GM21526 (cell line): ENCODE data around the gene KCNQ1.

Experiments used
- ATAC-seq: cut with Tn5 transposase; IDR thresholded peaks from one replicate; pipeline ENCODE4 v1.9.1; 2021; ENCODE audit warnings: moderate library complexity; ENCODE audit not compliant: unreplicated experiment, low FRiP score

Gene KCNQ1

DNA sequence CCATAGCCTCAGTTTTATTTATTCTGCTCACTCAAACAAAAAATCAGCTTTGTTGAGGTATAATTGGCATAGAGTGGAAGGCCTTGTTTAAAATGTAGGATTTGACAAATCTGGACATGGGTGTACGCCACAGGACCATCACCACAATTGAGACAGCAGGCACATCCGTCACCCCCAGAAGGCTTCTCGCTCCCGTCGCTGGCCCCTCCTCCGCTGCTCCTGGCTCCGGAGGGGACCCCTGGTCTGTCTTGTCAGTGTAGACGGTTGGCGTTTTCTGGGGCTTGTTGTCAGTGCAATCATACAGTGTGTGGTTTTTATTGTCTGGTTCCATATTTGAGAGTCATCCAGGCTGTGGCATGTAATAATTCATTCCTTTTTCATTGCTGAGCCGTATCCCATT lies 97.6 kb downstream of the KCNQ1 start:
- ATAC-seq: no peak

DNA sequence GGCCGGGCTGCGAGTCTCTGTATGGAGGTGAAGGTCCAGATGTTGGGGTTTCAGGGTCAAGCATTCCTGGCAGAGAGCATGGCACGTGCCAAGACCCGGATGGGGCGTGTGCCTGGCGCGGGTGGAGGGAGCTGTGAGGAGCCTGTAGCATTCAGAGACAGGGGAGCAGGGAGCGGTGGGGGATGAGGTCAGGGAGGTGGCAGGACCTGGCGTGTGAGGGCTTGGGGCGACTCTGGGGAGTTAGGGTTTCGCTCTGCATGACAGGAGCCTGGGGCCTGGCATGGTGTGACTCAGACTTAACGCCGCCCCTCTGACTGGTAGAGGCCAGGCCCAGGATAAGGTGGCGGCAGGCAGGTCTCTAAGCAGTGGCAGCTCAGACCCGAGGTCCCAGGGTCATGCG lies 103.0 kb downstream of the KCNQ1 start:
- ATAC-seq: no peak

DNA sequence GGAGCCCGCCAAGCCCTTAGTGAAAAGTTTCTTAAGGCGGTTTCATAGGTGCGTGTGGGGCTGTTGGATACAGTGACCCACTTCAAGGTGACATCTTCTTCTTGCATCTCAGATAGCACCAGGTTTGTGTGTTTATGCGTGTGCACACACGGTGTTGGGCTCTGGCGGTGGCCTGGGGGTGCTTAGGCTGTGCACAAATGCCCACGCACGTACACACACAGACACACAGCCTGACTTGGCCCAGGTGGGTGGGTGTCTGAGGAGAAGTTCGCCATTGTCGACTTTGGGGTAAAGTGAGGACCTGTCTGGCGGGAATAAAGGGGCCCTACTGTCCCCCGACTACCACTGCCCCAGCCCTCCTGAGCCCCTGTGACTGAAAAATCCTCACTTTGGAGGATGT lies 103.8 kb downstream of the KCNQ1 start:
- no peak for ATAC-seq

DNA sequence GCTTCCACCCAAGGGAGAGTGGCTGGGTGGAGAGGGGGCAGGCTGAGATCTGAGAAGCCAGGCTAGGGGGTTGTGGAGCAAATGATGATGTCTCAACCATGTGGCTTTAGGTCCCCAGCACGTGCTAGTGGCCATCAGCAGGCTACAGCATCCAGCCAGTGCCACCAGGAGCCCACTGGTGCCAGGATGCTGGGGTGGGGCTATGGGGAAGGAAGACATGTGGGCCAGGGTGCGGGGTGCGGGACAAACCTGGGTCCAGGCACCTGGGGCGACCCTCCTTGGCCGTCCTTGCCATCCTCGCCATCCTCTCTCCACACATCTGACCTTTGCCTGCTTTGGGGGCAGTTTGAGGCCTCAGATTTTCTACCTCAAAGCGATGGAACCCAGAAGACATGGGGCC lies 104.3 kb downstream of the KCNQ1 start:
- no peak for ATAC-seq

DNA sequence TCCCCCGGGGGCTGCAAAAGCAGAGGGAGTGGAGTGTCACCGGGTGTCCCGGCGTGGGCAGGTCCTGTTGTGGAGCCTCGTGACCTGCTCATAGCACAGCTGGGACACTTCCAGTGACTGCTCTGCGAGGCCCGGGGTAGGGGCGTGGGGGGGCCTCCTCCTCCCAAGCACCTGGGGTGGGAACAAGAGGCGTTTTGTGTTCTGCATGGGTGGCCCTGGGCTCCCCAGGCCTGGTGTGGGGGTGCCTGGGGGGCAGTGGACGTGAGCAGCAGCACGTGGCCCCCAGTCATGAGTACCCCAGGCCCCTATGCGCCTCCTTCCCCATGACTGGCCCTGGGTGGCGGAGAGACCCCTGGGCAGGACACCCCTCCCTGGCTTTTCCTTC lies 104.7 kb downstream of the KCNQ1 start:
- no peak for ATAC-seq

DNA sequence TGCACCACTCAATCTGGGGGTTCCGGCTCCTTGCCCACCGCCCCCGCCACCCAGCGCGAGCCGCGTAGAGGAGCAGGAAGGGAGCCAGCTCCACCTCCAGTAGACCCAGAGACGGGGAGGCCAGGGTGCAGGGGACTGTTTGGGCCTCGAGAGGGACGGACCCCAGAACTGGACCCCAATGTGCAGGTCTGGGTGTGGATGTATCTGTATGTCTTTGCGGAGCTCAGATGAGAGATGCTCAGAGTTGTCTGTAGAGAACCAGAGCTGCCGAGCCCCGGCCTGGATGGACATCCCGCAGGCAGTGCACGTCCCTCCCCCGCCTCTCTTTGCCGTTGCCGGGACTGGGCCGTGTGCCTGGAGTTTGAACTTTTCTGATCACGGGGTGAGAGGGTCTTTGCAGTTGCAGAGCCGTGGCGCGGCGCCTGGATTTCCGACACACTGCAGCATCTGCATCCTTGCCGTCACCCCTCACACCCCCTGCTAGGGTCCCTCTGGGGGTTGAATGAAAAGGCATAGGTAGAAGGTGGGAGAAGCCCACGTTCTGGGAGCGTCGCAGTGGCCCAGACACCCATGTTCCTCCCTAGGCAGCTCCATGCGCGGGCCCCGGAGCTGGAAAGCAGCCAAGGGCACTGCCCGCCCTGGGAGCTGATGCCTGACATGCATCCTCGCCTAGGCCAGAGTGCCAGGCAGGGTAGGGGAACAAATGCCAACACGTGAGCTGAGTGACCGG lies 105.2 kb downstream of the KCNQ1 start:
- no peak for ATAC-seq

DNA sequence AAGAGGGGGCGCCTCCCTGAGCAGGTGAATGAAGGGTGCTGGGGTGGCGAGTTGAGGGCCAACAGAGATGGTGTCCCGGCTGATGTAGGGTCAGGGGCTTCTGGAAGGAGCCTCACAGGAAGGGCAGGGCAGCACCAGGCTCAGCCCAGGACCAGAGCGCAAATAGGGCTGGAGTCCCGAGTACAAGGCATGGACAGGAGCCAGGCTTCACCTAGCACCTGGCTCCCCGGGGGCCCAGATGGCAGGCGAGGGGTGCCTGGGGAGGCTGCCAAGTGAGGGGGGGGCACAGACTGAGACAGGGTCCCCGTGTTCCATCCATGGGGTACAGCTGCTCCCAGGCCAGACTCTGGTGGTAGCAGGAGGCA lies 105.8 kb downstream of the KCNQ1 start:
- no peak for ATAC-seq

DNA sequence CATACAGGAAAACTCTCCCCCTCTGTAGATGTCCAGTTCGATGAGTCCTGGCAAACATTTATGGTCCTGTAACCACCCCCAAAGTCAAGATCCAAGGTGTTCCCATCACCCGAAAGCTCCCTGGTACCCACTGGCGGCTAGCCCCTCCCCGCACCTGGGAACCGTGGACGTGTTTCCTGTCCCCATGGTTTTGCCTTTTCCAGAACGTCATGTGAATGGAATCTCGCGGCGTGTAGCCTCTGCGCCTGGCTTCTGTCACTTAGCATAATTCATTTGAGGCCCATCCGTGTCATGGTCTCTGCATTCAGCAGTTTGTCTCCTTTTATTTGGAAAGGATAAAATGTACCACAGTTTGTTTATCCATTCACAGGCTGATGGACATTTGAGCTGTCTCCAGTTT lies 106.3 kb downstream of the KCNQ1 start:
- no peak for ATAC-seq

DNA sequence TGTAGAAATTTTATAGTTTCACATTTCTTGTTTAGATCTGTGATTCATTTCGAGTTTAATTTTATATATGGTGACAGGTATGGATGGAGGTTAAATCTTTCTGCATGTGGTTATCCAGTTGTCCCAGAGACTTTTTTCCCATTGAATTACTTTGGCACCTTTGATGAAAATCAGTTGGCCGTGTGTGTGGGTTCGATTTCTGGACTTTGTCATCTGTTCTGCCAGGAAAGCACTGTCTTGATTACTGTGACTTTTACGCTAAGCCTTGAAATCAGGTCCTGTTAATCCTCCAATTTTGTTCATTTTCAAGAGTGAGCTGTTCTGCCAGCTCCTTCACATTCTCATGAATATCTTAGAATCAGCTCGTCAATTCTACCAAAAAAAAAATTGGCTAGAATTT lies 107.4 kb downstream of the KCNQ1 start:
- no peak for ATAC-seq

DNA sequence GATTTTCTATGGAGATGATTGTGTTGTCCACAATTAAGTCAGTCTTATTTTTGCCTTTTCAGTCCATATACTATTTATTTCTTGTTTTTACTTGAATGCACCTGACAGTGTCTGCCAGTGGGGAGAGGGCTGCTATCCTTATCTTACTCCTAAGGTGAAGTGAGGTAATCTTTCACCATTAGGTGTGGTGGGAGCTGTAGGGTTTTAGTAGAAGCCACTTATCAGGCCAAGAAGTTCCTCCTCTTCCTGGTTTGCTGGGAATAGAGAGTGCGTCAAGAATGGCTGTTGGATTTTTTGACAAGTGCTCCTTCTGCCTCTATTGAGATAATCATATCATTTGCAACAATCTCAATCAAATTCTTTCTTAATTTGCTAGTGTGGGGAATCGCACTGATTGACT lies 108.4 kb downstream of the KCNQ1 start:
- no peak for ATAC-seq

DNA sequence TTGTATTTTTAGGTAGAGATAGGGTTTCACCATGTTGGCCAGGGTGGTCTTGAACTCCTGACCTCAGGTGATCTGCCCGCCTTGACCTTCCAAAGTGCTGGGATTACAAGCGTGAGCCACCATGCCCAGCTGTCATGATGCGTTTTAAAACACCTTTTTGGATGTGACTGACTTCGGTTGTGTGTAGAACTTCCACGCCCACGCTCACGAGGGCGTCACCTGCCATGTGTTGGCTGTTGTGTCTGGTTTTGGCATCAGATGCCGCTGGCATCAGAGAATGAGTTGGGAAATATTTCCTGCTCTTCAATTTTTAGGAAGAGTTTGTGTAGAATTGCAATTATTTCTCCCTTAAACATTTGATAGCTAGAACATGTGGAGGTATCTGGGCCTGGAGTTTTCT lies 109.1 kb downstream of the KCNQ1 start:
- ATAC-seq: no peak

DNA sequence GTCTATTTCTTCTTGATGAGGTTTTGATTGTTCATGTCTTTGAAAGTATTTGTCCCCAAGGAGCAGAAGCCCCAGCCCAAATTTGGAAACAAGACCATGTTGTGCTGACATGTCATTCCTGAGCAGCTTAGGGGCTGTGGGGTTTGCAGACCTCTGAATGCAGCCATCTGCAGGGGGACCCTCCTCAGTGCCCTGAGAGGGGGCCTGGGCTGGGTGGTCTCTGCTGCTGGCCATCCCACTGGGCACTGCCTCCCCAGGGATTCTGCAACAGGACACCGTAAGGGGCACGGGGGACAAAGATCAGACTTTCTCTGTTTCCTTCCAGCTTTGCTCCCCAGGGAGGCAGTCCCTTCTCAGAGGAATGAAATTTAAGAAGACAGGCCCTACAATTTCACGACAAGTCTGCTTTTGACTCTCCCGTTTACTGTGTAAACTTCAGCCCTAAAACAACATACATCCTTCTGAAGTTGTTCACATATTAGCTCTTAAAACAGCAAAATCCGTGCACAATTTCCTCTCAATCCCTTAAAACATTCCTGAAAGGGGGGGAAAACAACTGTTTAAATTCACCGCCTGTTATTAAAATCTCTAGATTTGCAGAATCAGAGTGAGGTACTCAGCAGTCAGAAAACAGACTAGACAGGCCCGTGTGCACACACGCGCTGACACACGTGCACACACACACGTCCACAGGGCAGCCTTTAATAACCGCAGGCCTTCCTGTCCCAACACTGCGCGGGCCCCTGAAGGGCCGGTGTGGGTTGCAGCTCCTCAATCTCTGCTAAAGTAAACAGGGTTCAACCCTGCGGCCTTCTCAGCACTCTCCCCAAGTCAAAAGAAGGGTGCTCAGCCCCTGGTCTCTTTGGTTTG lies 109.8 kb downstream of the KCNQ1 start:
- no peak for ATAC-seq

DNA sequence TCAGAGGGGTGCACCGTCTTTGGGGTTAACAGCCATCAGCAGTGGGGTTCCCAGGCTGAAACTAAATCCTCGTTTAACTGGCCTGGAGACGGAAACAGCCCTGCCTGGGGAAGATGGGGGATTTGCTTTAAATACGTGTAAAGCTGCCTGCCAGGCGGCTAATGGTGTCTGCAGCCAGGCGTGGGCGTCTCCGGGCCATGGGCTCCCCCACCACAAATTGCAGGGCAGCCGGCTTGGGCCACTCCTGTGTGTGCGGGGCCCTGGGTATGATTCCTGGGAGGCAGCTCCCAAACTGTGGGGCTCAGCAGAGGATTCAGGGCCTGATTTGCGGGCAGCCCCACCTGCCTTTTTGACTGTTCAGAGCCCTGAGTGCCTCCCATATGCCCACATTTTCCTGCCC lies 110.5 kb downstream of the KCNQ1 start:
- no peak for ATAC-seq

DNA sequence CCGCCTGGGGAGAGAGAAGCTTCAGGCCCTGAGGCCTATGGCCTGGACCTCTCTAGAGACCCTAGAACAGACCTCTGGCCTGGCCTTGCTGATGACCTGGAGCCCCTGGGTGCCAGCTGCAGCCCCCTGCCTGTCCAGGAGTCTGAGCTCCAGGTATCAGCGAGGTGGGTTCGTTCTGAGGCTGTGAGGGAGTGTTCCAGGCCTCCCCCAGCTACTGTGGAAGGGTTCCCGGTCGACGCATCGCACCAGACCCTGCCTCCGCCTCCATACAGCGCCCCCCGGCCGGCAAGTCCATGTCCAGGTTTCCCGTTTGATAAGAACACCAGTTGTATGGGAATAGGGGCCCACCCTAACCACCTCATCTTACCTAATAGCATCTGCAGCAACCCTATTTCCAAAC lies 111.1 kb downstream of the KCNQ1 start:
- no peak for ATAC-seq

DNA sequence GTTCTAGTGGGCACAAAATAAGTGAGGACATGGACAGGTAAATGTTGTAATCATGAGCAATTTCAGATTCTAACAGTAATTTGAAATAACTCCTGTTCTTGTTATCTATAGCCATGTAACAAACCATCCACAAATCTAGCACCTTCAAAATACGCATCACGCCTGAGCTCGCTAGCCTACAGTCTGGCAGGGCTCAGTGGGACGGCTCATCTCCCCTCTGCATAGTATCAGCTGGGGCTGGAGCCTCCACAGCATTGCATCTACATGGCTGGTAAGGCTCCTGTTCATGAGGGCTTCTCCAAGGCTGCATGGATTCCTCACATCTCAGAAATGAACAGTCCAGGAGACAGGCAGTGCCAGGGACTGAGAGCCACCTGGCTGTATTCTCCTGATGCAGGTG lies 112.6 kb downstream of the KCNQ1 start:
- no peak for ATAC-seq

DNA sequence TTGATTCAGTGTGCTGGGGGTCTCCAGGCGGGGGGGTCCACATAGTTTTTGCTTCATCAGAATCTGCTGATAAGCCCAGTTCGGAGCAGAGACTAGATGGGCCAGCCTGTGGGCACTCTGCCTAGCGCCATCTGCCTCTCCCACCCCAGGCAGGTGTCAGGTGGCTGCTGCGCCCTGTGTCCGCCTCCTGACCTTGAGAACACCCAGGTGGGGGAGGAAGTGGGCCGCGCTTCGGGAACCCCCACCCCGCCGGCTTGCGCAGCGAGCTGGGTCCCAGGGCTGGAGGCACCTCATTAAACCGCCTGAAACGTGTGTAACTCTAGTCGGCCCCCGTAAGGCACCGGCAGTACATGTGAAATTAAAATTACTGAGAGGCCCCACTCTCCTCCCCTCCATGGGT lies 113.6 kb downstream of the KCNQ1 start:
- no peak for ATAC-seq

DNA sequence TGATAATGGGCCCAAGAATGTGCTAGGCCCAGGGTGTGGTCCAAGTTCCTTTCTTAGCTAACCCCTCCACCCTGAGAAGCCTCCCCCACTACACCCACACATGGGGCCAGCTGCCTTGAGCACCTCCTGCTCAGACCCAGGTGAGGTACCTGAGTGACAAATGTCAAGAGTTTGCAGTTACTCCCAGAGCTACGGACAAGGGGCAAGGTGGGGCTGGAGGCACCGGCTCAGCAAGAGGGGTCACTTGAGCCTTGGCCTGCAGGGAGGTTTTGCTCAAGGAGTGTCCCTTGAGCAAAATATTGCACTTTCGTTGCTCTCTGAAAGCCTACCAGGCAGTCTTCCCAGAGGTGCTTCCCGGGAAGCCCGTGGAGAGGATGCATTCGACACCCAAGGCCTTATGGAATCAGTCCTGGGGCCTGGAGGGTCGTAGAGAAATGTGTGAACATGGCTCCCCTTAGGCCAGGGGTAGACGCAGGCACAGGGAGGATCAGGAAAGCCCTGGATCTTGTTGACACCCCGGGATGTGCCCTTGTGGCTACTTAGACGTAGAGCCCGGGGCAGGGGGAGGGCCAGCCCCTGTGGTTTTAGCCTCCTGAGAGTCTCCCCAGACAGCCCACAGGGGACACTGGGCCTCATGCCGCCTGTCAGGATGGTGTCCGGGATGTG lies 114.2 kb downstream of the KCNQ1 start:
- no peak for ATAC-seq

DNA sequence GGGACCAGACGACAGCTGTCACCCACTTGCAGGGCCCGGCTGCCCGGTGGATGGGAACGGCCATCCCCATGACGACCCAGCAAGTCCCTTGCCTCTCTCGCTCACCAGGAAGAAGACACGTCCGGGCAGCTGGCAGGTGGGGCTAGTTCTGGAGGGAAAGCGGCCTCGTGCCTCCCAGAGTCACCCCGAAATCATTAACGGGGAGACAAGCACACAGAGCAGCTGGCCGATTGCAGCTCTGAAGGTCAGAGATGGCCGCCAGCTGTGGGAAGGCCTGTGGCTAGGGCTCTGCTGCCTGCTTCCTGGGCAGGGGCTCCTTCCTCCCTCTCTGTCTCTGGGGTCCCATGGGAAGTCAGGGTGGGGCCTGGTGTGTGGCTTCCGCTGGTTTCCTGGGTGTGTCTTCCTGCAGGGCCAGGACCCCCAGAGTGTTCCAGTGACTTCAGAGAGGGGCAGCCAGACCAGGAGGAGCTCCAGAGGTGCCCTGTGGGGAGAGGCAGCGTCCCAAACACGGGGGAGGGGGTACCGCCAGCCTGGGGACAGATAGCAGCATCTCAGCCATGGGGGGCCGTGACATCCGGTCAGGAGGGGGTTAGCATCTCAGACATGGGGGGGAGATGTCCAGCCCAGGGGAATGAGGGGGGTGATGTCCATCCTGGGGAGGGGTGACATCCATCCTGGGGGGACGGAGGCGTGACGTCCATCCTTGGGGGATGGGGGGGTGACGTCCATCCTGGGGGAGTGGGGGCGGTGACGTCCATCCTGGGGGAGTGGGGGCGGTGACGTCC lies 114.9 kb downstream of the KCNQ1 start:
- no peak for ATAC-seq

DNA sequence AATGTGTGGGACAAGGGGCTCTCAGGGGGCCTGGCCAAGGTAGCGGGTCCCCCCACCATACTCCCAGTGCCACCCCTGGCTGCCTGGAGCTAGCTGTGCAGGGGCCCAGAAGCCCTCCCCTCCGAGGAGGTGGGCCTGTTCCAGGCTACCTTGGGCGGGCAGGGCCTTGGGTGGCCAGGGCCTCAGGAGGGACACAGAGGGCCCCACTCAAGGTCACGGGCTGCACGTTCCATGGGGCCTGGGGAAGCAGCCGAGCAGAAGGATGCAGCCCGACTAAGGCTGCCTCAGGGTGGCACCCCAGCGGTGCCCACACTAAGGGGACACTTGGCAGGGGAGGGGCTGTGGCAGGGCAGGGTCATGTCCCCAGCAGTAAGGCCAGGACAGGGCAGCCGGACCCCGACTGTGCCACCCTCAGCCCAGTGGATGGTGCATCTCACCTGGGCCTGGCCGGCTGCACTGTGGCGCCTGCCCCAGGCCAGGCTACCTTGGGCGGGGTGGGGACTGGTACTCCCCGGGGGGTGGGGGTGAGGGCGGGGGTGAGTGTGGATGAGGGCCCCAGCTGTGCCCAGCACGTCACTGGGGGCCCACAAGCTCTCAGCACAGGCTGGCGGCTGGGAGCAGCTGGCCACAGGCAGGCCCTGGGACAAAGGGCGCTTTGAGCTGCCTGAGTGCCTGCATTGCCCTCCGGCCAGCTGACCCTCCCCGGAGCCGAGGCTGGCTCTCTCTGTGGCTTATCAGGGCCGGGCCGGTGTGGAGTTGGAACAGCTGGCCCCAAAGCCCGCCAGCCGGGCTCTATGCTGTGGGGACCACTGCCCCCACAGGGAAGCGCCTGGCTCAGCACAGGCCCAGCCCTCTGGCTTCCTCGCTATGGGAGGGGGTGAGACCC lies 117.1 kb downstream of the KCNQ1 start:
- ATAC-seq: no peak

DNA sequence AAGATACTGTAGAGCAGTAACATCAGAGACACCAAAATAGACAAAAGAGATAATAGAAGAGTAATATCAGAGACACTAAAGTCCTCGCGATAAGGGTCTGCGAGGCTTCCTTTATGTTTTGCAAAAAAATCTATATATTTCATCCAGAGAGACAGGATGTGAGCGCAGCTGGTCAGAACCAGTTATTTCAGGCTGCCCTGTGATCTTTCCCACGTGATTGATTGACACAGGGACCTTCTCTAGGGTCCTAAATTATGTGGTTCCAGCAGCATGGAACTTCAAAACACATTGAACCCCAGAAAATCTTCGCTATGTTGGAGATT lies 118.0 kb downstream of the KCNQ1 start:
- ATAC-seq: no peak
